ENCODE data around the gene JOSD2. TPM values are rescaled to one million over a fixed set of nuclear protein-coding genes. Genes with fewer than 3 reads are reported as not detected.

The JOSD2 gene
- 10 to 100 TPM; 44.7 to 51.4 TPM for total RNA-seq

- H3K36me3 Mint-ChIP-seq (ENCODE audit: low read depth): peaks cover 8% of the 10 kb centered on the region
- H3K4me1 Mint-ChIP-seq: peaks cover 23% of the 10 kb centered on the region
- ChIA-PET CTCF (interaction anchor here (0.8 to 1.5 kb wide), 6 partner anchors 27 to 178 kb away, joined by 3 to 8 read pairs (median 3); partner anchors contain the start of gene POLD1), POLR2A (interaction anchor here (0.8 to 2.0 kb wide), 8 partner anchors 10 to 293 kb away, joined by 3 to 9 read pairs (median 6); partner anchors contain the start of gene GARIN5A)
- peak within 1 kb of the TSS; percentile 91 for H3K4me3 Mint-ChIP-seq
- peak; percentile 98 for DNase-seq
- peak within 1 kb of the TSS; percentile 92 for H3K27ac Mint-ChIP-seq
- H3K9me3 Mint-ChIP-seq: no peaks in the 10 kb centered on the region
- H3K27me3 Mint-ChIP-seq: peaks cover 2% of the 10 kb centered on the region
These were observed at the start of gene JOSD2 for GRCh38 chr19:50511069-50511822. Gene JOSD2, minus strand, starts transcription at chr19:50511191. Its CDS starts 760 bp downstream, at chr19:50510431.

- H3K36me3 Mint-ChIP-seq (ENCODE audit: low read depth): no peaks in the 10 kb centered on the region
- ChIA-PET POLR2A (no interaction called here), CTCF (interaction anchor here (0.6 to 1.8 kb wide), 2 partner anchors 22 to 99 kb away, joined by 4 read pairs; no protein-coding TSS in a partner anchor)
- peaks cover 10% of the 10 kb centered on the region for H3K4me1 Mint-ChIP-seq
- H3K4me3 Mint-ChIP-seq: no peak overlapping the region
- H3K9me3 Mint-ChIP-seq: no peaks in the 10 kb centered on the region
- DNase-seq: no peak
- H3K27ac Mint-ChIP-seq: no peak overlapping the region
- peaks cover 32% of the 10 kb centered on the region for H3K27me3 Mint-ChIP-seq
These were observed 48.6 kb upstream of the JOSD2 start for GRCh38 chr19:50559636-50560035.

- Mint-ChIP-seq H3K36me3 (ENCODE audit: low read depth) (no peaks in the 10 kb centered on the region), H3K9me3 (no peaks in the 10 kb centered on the region), H3K4me1 (peaks cover 10% of the 10 kb centered on the region), H3K4me3 (no peak overlapping the region), H3K27me3 (peaks cover 23% of the 10 kb centered on the region), H3K27ac (no peak overlapping the region)
- DNase-seq: no peak
- POLR2A ChIA-PET: no interaction called here
- CTCF ChIA-PET: interaction anchor here (1.2 to 1.8 kb wide), 2 partner anchors 21 to 25 kb away, joined by 3 to 4 read pairs; no protein-coding TSS in a partner anchor
These were observed 47.5 kb upstream of the JOSD2 start for GRCh38 chr19:50558449-50558848.

GRCh38 chr19:50558039-50558438, 47.0 kb upstream of the JOSD2 start:
- H3K9me3 Mint-ChIP-seq: no peaks in the 10 kb centered on the region

GRCh38 chr19:50557009-50557613, 46.1 kb upstream of the JOSD2 start:
- H3K36me3 Mint-ChIP-seq (ENCODE audit: low read depth): no peaks in the 10 kb centered on the region
- H3K27ac Mint-ChIP-seq: no peak overlapping the region
- ChIA-PET CTCF (interaction anchor here (0.5 to 3.7 kb wide), 14 partner anchors 12 to 256 kb away, joined by 3 to 26 read pairs (median 4); no protein-coding TSS in a partner anchor), POLR2A (interaction anchor here (1.7 kb wide), 1 partner anchor 200 kb away, joined by 8 read pairs; no protein-coding TSS in a partner anchor)
- no peaks in the 10 kb centered on the region for H3K9me3 Mint-ChIP-seq
- peaks cover 35% of the 10 kb centered on the region for H3K27me3 Mint-ChIP-seq
- peaks cover 10% of the 10 kb centered on the region for H3K4me1 Mint-ChIP-seq
- H3K4me3 Mint-ChIP-seq: no peak overlapping the region
- DNase-seq: no peak

More at GRCh38 chr19:50558039-50558438, 47.0 kb upstream of the JOSD2 start:
- ChIA-PET POLR2A (no interaction called here), CTCF (interaction anchor here (1.2 to 3.0 kb wide), 3 partner anchors 15 to 201 kb away, joined by 3 to 18 read pairs (median 4); no protein-coding TSS in a partner anchor)
- no peak for DNase-seq
- H3K4me1 Mint-ChIP-seq: peaks cover 10% of the 10 kb centered on the region
- peaks cover 26% of the 10 kb centered on the region for H3K27me3 Mint-ChIP-seq
- no peak overlapping the region for H3K27ac Mint-ChIP-seq
- H3K36me3 Mint-ChIP-seq (ENCODE audit: low read depth): no peaks in the 10 kb centered on the region
- H3K4me3 Mint-ChIP-seq: no peak overlapping the region

GRCh38 chr19:50556282-50557008, 45.5 kb upstream of the JOSD2 start:
- Mint-ChIP-seq H3K4me3 (peak overlapping the region; percentile 80), H3K27ac (no peak overlapping the region), H3K36me3 (ENCODE audit: low read depth) (no peaks in the 10 kb centered on the region), H3K9me3 (no peaks in the 10 kb centered on the region), H3K4me1 (peaks cover 10% of the 10 kb centered on the region), H3K27me3 (peaks cover 38% of the 10 kb centered on the region)
- POLR2A ChIA-PET: interaction anchor here (1.7 kb wide), 1 partner anchor 199 kb away, joined by 8 read pairs; no protein-coding TSS in a partner anchor
- CTCF ChIA-PET: interaction anchor here (0.5 to 3.7 kb wide), 28 partner anchors 8 to 336 kb away, joined by 3 to 26 read pairs (median 3); no protein-coding TSS in a partner anchor
- DNase-seq: peak; percentile 81

- Mint-ChIP-seq H3K36me3 (ENCODE audit: low read depth) (no peaks in the 10 kb centered on the region), H3K4me3 (peak overlapping the region; percentile 80), H3K27ac (no peak overlapping the region), H3K4me1 (peaks cover 10% of the 10 kb centered on the region), H3K9me3 (no peaks in the 10 kb centered on the region), H3K27me3 (peaks cover 38% of the 10 kb centered on the region)
- ChIA-PET POLR2A (interaction anchor here (1.7 kb wide), 1 partner anchor 198 kb away, joined by 8 read pairs; no protein-coding TSS in a partner anchor), CTCF (interaction anchor here (0.6 to 3.7 kb wide), 29 partner anchors 9 to 337 kb away, joined by 3 to 26 read pairs (median 3); no protein-coding TSS in a partner anchor)
- no peak for DNase-seq
These were observed 44.7 kb upstream of the JOSD2 start for GRCh38 chr19:50555450-50556281.

GRCh38 chr19:50555033-50555432, 44.0 kb upstream of the JOSD2 start:
- CTCF ChIA-PET: interaction anchor here (0.7 to 3.7 kb wide), 7 partner anchors 10 to 198 kb away, joined by 3 to 19 read pairs (median 7); no protein-coding TSS in a partner anchor
- no peak for DNase-seq
- POLR2A ChIA-PET: no interaction called here
- no peaks in the 10 kb centered on the region for H3K36me3 Mint-ChIP-seq (ENCODE audit: low read depth)
- H3K9me3 Mint-ChIP-seq: no peaks in the 10 kb centered on the region
- H3K27me3 Mint-ChIP-seq: peaks cover 45% of the 10 kb centered on the region
- no peak overlapping the region for H3K27ac Mint-ChIP-seq
- peaks cover 10% of the 10 kb centered on the region for H3K4me1 Mint-ChIP-seq
- no peak overlapping the region for H3K4me3 Mint-ChIP-seq

GRCh38 chr19:50554212-50554611, 43.2 kb upstream of the JOSD2 start:
- ChIA-PET POLR2A (no interaction called here), CTCF (interaction anchor here (1.0 to 3.7 kb wide), 3 partner anchors 9 to 197 kb away, joined by 3 to 19 read pairs (median 5); no protein-coding TSS in a partner anchor)
- H3K27ac Mint-ChIP-seq: no peak overlapping the region
- H3K4me3 Mint-ChIP-seq: no peak overlapping the region
- H3K27me3 Mint-ChIP-seq: peaks cover 46% of the 10 kb centered on the region
- no peaks in the 10 kb centered on the region for H3K36me3 Mint-ChIP-seq (ENCODE audit: low read depth)
- DNase-seq: no peak
- no peaks in the 10 kb centered on the region for H3K9me3 Mint-ChIP-seq
- peaks cover 10% of the 10 kb centered on the region for H3K4me1 Mint-ChIP-seq

- Mint-ChIP-seq H3K36me3 (ENCODE audit: low read depth) (no peaks in the 10 kb centered on the region), H3K9me3 (no peaks in the 10 kb centered on the region), H3K4me1 (peaks cover 10% of the 10 kb centered on the region), H3K27me3 (peaks cover 44% of the 10 kb centered on the region), H3K27ac (no peak overlapping the region), H3K4me3 (no peak overlapping the region)
- no peak for DNase-seq
- ChIA-PET CTCF (no interaction called here), POLR2A (no interaction called here)
These were observed 42.2 kb upstream of the JOSD2 start for GRCh38 chr19:50553134-50553703.

- no peak for DNase-seq
- no peak overlapping the region for H3K27ac Mint-ChIP-seq
- H3K4me3 Mint-ChIP-seq: no peak overlapping the region
- ChIA-PET POLR2A (no interaction called here), CTCF (no interaction called here)
- peaks cover 41% of the 10 kb centered on the region for H3K27me3 Mint-ChIP-seq
- H3K4me1 Mint-ChIP-seq: peaks cover 10% of the 10 kb centered on the region
- H3K36me3 Mint-ChIP-seq (ENCODE audit: low read depth): no peaks in the 10 kb centered on the region
- H3K9me3 Mint-ChIP-seq: no peaks in the 10 kb centered on the region
These were observed 41.5 kb upstream of the JOSD2 start for GRCh38 chr19:50552540-50552939.
